ENCODE results near the gene SMAD3.
"Not testable (repeated sequence)": the region's sequence is repeated elsewhere in the genome, so short reads cannot be mapped to it uniquely, and the experiment has no call there.

Gene SMAD3

GRCh38 chr15:67065531-67066005, at the start of gene SMAD3:
Gene SMAD3 (plus strand): TSS chr15:67065602. CDS start chr15:67066155, 553 bp downstream.
- in situ Hi-C loops (cut with HindIII; ENCODE audit: low pct_unique_long_range_greater_than_20kb, low sequenced_read_pairs), result no loop called here
- peak; percentile 95 to 96 for DNase-seq (ENCODE audit: low read depth in 1 of 2, low spot score in 1 of 2)

DNA sequence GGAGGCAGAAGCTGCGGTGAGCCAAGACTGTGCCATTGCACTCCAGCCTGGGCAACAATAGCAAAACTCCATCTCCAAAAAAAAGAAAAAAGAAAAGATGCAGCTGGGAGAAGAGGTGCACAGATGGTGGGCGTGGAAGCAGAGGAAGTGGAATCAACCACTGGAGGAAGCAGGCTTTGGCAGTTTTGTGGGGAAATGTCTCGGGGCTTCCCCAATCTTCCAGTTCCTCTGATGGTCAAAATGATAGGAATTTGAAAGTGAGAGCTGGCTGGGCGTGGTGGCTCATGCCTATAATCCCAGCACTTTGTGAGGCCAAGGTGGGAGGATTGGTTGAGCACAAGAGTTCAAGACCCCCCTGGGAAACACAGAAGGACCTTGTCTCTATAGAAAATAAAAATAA, 48.1 kb upstream of the SMAD3 start:
- DNase-seq (ENCODE audit: low read depth in 1 of 2, low spot score in 1 of 2), result no peak
- in situ Hi-C loops (cut with HindIII; ENCODE audit: low pct_unique_long_range_greater_than_20kb, low sequenced_read_pairs), result no loop called here
- no peak for TF ChIP-seq JUND (IDR thresholded peaks at IDR 0.05; ENCODE audit: low read depth)

More at GRCh38 chr15:67065531-67066005, at the start of gene SMAD3:
- TF ChIP-seq JUND (IDR thresholded peaks at IDR 0.05; ENCODE audit: low read depth), result no peak

- in situ Hi-C loops (cut with HindIII; ENCODE audit: low pct_unique_long_range_greater_than_20kb, low sequenced_read_pairs), result no loop called here
- TF ChIP-seq JUND (IDR thresholded peaks at IDR 0.05; ENCODE audit: low read depth), result no peak
- DNase-seq (ENCODE audit: low read depth in 1 of 2, low spot score in 1 of 2), result no peak
Observed at GRCh38 chr15:67018026-67018425, 47.4 kb upstream of the SMAD3 start.

- in situ Hi-C loops (cut with HindIII; ENCODE audit: low pct_unique_long_range_greater_than_20kb, low sequenced_read_pairs), result no loop called here
- no peak for DNase-seq (ENCODE audit: low read depth in 1 of 2, low spot score in 1 of 2)
- no peak for TF ChIP-seq JUND (IDR thresholded peaks at IDR 0.05; ENCODE audit: low read depth)
Observed at GRCh38 chr15:67018441-67018840, 47.0 kb upstream of the SMAD3 start.

- no peak for TF ChIP-seq JUND (IDR thresholded peaks at IDR 0.05; ENCODE audit: low read depth)
- DNase-seq (ENCODE audit: low read depth in 1 of 2, low spot score in 1 of 2), result no peak
- in situ Hi-C loops (cut with HindIII; ENCODE audit: low pct_unique_long_range_greater_than_20kb, low sequenced_read_pairs), result no loop called here
Observed at GRCh38 chr15:67019069-67019468, 46.3 kb upstream of the SMAD3 start.

DNA sequence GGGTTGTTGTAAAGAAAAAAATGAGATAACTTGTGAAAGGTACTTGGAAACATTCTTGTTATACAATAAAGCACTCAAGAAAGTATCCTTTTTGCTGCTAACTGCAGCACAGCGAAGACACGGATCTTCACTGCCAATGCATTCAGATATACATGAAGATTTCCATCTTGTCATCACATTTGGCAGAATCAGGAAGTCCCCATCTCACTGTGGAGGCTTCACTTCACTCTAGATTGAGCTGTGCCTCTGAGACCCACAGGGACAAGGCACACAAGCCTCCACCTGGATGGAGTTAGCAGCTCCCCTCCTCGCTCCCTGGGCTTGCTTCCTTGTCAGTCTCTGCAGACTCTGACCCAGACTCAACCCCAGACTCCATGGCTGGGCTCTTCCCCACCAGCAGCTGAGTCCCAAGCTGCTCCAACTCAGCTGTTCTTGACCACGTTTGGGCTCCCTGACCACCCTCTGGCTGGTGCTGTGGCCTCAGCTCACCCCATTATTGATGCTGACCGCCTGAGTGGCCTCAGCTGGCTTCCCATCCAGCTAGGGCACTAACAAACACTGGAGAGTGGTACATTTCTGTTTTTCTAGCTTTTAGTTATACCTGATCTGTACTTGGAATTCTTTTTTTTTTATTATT, 45.4 kb upstream of the SMAD3 start:
- DNase-seq (ENCODE audit: low read depth in 1 of 2, low spot score in 1 of 2), result no peak
- no peak for TF ChIP-seq JUND (IDR thresholded peaks at IDR 0.05; ENCODE audit: low read depth)
- in situ Hi-C loops (cut with HindIII; ENCODE audit: low pct_unique_long_range_greater_than_20kb, low sequenced_read_pairs), result no loop called here

GRCh38 chr15:67020668-67021067, 44.7 kb upstream of the SMAD3 start:
- DNase-seq (ENCODE audit: low read depth in 1 of 2, low spot score in 1 of 2); in situ Hi-C loops (cut with HindIII; ENCODE audit: low pct_unique_long_range_greater_than_20kb, low sequenced_read_pairs): not testable (repeated sequence)

- in situ Hi-C loops (cut with HindIII; ENCODE audit: low pct_unique_long_range_greater_than_20kb, low sequenced_read_pairs), result no loop called here
- DNase-seq (ENCODE audit: low read depth in 1 of 2, low spot score in 1 of 2), result peak in 1 of 2 experiments; percentile 65
- no peak for TF ChIP-seq JUND (IDR thresholded peaks at IDR 0.05; ENCODE audit: low read depth)
Observed at GRCh38 chr15:67021455-67021854, 43.9 kb upstream of the SMAD3 start.

- DNase-seq (ENCODE audit: low read depth in 1 of 2, low spot score in 1 of 2), result no peak
- no peak for TF ChIP-seq JUND (IDR thresholded peaks at IDR 0.05; ENCODE audit: low read depth)
- in situ Hi-C loops (cut with HindIII; ENCODE audit: low pct_unique_long_range_greater_than_20kb, low sequenced_read_pairs), result no loop called here
Observed at GRCh38 chr15:67022587-67023105, 42.8 kb upstream of the SMAD3 start.

- peak in 1 of 2 experiments; percentile 57 for DNase-seq (ENCODE audit: low read depth in 1 of 2, low spot score in 1 of 2)
- no peak for TF ChIP-seq JUND (IDR thresholded peaks at IDR 0.05; ENCODE audit: low read depth)
- in situ Hi-C loops (cut with HindIII; ENCODE audit: low pct_unique_long_range_greater_than_20kb, low sequenced_read_pairs), result no loop called here
Observed at GRCh38 chr15:67023517-67024313, 41.7 kb upstream of the SMAD3 start.

GRCh38 chr15:67024314-67024997, 40.9 kb upstream of the SMAD3 start:
- in situ Hi-C loops (cut with HindIII; ENCODE audit: low pct_unique_long_range_greater_than_20kb, low sequenced_read_pairs), result no loop called here
- TF ChIP-seq JUND (IDR thresholded peaks at IDR 0.05; ENCODE audit: low read depth), result peak; percentile 97
- peak in 1 of 2 experiments; percentile 76 for DNase-seq (ENCODE audit: low read depth in 1 of 2, low spot score in 1 of 2)

GRCh38 chr15:67024998-67025368, 40.4 kb upstream of the SMAD3 start:
- DNase-seq (ENCODE audit: low read depth in 1 of 2, low spot score in 1 of 2), result no peak
- no peak for TF ChIP-seq JUND (IDR thresholded peaks at IDR 0.05; ENCODE audit: low read depth)
- in situ Hi-C loops (cut with HindIII; ENCODE audit: low pct_unique_long_range_greater_than_20kb, low sequenced_read_pairs), result no loop called here
